HepG2 (cell line): ENCODE results near the gene HPS4. TPM values are rescaled to one million over a fixed set of nuclear protein-coding genes. Genes with fewer than 3 reads are reported as not detected.

Experiments used
- CCAR2 ChIP-seq: fragments of 200-400 bp; formaldehyde crosslinking; optimal IDR thresholded peaks from 2 replicates; pipeline ENCODE3; 2018; ENCODE audit warnings: low read depth, mild to moderate bottlenecking, low read length, moderate library complexity
- FOXK2 ChIP-seq: fragments of 450-650 bp; IDR thresholded peaks from 2 replicates; pipeline ENCODE4 v1.6.1; 2016
- GMEB1 ChIP-seq: sonication (generic); formaldehyde crosslinking; IDR thresholded peaks from 2 replicates; pipeline ENCODE4 v1.5.1; 2020; ENCODE audit warnings: missing genetic modification reagents, mild to moderate bottlenecking, borderline replicate concordance
- HMG20B ChIP-seq: conservative IDR thresholded peaks from 2 replicates; pipeline ENCODE4 v1.6.1; 2016; ENCODE audit warnings: missing genetic modification reagents, missing compliant biosample characterization
- JUND ChIP-seq: sonication (generic); formaldehyde crosslinking; IDR thresholded peaks from 2 replicates; pipeline ENCODE4 v1.8.0; 2022; ENCODE audit warnings: mild to moderate bottlenecking, missing genetic modification reagents
- NR0B2 ChIP-seq: sonication (generic); formaldehyde crosslinking; IDR thresholded peaks from 2 replicates; pipeline ENCODE4 v1.4.0; 2020; ENCODE audit warnings: mild to moderate bottlenecking, missing genetic modification reagents
- RFXANK ChIP-seq: IDR thresholded peaks from 2 replicates; pipeline ENCODE4 v1.6.1; 2016
- ZFP91 ChIP-seq: sonication (generic); formaldehyde crosslinking; IDR thresholded peaks from 2 replicates; pipeline ENCODE4 v1.9.0; 2022; ENCODE audit warnings: missing genetic modification reagents, mild to moderate bottlenecking, borderline replicate concordance
- ZNF879 ChIP-seq: sonication (generic); formaldehyde crosslinking; IDR thresholded peaks from 2 replicates; pipeline ENCODE4 v1.8.1; 2023; ENCODE audit warnings: missing genetic modification reagents
- polyA plus RNA-seq, 8 experiments: library from polyadenylated mRNA; depleted of rRNA in 3 of 8; stranded (reverse) in 7 of 8; unstranded in 1 of 8; fragments of >200 nt; fragmentation: Illumina TruSeq in 4 of 8; extraction: Trizol in 4 of 8; gene quantifications; 2 replicates each; pipeline versions ENCODE4 v1.2.1 to v1.2.3, GENCODE V29; 2011 to 2016; ENCODE audit warnings: low read depth in 4 of 8, missing spikeins in 1 of 8, mixed read lengths in 1 of 8; ENCODE audit not compliant: insufficient read depth in 1 of 8
- total RNA-seq, 5 experiments: library from RNA; depleted of rRNA; stranded (reverse); fragments of >200 nt; fragmentation: Illumina TruSeq; extraction: Trizol; gene quantifications; 2 replicates each; pipeline ENCODE4 v1.2.3, GENCODE V29; 2016; ENCODE audit warnings: low read depth in 1 of 5
- TF ChIP-seq, protein P1 (sequence below): sonication (generic); formaldehyde crosslinking; IDR thresholded peaks from 2 replicates; pipeline ENCODE4 v1.4.0; 2020; ENCODE audit warnings: missing genetic modification reagents
- TF ChIP-seq, protein P2 (sequence below): sonication (generic); formaldehyde crosslinking; IDR thresholded peaks from 2 replicates; pipeline ENCODE4 v1.8.0; 2022; ENCODE audit warnings: mild to moderate bottlenecking, missing genetic modification reagents, moderate library complexity
- TF ChIP-seq, protein P3 (sequence below): sonication (generic); formaldehyde crosslinking; IDR thresholded peaks from 2 replicates; pipeline ENCODE4; 2020; ENCODE audit warnings: missing genetic modification reagents, mild to moderate bottlenecking, borderline replicate concordance

Gene HPS4
- total and polyA plus RNA-seq, 2 of the 13 experiments (the other 11 are each of a cell fraction or from before 2014, with no cell fraction given): 27.4 to 34.0 TPM

DNA sequence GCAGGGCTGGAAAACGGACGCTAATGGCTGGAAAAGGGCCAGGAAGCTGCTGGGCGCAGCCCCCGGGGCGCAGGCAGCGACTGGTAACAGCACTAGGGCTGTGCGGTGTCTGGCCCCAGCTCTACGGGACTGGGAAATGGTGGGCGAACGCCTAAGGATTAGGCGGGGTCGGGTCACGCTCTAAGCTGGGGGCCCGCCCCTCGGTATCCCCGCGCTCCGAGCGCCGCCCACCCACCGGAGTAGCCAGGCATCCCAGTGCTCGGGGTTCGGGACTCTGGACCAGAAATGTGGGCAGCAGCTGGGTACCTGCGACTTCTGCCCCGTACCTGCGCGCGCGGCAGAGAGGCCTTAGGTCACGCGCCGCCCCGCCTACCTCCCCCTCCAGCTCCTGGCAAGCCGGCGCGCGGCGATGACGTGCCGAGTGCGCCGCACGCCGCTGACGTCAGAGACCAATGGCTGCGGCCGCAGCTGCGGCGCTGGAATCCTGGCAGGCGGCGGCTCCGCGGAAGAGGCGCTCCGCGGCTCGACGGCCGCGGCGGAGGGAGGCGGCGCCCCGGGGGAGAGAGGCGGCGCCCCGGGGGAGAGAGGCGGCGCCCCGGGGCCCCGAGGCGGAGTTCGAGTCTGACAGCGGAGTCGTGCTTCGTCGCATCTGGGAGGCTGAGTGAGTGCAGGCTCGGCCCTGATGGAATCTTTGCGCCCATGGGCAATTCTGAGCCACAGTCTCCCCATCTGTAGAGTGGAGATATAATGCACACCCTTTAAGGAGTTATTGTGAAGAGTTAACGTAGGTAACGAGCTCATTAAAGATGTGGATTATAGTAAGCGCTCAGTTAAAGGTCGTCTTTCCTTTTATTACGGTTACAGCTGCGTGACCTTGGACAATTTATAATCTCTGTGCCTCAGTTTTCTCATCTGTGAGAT is at the start of gene HPS4, which contains the start of gene SRRD (continued):
- TF ChIP-seq, protein P1, sequence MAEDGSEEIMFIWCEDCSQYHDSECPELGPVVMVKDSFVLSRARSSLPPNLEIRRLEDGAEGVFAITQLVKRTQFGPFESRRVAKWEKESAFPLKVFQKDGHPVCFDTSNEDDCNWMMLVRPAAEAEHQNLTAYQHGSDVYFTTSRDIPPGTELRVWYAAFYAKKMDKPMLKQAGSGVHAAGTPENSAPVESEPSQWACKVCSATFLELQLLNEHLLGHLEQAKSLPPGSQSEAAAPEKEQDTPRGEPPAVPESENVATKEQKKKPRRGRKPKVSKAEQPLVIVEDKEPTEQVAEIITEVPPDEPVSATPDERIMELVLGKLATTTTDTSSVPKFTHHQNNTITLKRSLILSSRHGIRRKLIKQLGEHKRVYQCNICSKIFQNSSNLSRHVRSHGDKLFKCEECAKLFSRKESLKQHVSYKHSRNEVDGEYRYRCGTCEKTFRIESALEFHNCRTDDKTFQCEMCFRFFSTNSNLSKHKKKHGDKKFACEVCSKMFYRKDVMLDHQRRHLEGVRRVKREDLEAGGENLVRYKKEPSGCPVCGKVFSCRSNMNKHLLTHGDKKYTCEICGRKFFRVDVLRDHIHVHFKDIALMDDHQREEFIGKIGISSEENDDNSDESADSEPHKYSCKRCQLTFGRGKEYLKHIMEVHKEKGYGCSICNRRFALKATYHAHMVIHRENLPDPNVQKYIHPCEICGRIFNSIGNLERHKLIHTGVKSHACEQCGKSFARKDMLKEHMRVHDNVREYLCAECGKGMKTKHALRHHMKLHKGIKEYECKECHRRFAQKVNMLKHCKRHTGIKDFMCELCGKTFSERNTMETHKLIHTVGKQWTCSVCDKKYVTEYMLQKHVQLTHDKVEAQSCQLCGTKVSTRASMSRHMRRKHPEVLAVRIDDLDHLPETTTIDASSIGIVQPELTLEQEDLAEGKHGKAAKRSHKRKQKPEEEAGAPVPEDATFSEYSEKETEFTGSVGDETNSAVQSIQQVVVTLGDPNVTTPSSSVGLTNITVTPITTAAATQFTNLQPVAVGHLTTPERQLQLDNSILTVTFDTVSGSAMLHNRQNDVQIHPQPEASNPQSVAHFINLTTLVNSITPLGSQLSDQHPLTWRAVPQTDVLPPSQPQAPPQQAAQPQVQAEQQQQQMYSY (CRISPR knock-in tag): peak; percentile 48; the same call in 1 of the 2 replicates
- TF ChIP-seq, protein P2, sequence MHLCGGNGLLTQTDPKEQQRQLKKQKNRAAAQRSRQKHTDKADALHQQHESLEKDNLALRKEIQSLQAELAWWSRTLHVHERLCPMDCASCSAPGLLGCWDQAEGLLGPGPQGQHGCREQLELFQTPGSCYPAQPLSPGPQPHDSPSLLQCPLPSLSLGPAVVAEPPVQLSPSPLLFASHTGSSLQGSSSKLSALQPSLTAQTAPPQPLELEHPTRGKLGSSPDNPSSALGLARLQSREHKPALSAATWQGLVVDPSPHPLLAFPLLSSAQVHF (CRISPR knock-in tag): no peak
- TF ChIP-seq RFXANK (CRISPR knock-in tag): no peak
- peak; percentile 82 for TF ChIP-seq ZFP91
- peak; percentile 15 for TF ChIP-seq CCAR2
- peak; percentile 70; the same call in 1 of the 2 replicates for TF ChIP-seq JUND (CRISPR knock-in tag)
- TF ChIP-seq FOXK2: no peak
- no peak for TF ChIP-seq ZNF879 (CRISPR knock-in tag)
- TF ChIP-seq, protein P3, sequence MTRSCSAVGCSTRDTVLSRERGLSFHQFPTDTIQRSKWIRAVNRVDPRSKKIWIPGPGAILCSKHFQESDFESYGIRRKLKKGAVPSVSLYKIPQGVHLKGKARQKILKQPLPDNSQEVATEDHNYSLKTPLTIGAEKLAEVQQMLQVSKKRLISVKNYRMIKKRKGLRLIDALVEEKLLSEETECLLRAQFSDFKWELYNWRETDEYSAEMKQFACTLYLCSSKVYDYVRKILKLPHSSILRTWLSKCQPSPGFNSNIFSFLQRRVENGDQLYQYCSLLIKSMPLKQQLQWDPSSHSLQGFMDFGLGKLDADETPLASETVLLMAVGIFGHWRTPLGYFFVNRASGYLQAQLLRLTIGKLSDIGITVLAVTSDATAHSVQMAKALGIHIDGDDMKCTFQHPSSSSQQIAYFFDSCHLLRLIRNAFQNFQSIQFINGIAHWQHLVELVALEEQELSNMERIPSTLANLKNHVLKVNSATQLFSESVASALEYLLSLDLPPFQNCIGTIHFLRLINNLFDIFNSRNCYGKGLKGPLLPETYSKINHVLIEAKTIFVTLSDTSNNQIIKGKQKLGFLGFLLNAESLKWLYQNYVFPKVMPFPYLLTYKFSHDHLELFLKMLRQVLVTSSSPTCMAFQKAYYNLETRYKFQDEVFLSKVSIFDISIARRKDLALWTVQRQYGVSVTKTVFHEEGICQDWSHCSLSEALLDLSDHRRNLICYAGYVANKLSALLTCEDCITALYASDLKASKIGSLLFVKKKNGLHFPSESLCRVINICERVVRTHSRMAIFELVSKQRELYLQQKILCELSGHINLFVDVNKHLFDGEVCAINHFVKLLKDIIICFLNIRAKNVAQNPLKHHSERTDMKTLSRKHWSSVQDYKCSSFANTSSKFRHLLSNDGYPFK (CRISPR knock-in tag): peak; percentile 81; the same call in 1 of the 2 replicates
- TF ChIP-seq HMG20B (CRISPR knock-in tag): no peak
- no peak; the same call in 1 of the 2 replicates for TF ChIP-seq NR0B2 (CRISPR knock-in tag)
- TF ChIP-seq GMEB1 (CRISPR knock-in tag): peak; percentile 93
